Type B pancreatic cell (in vitro differentiated cells): Measurements from ENCODE around the gene ATCAY. TPM values are rescaled to one million over a fixed set of nuclear protein-coding genes. Genes with fewer than 3 reads are reported as not detected.
"Not testable (repeated sequence)": the region's sequence is repeated elsewhere in the genome, so short reads cannot be mapped to it uniquely, and the experiment has no call there.

Experiments used
- DNase-seq: peaks from one replicate; pipeline ENCODE4 v3.0.0; 2021; ENCODE audit warnings: mixed read lengths; ENCODE audit not compliant: unreplicated experiment; ENCODE audit errors: extremely low spot score
- H3K27ac Mint-ChIP-seq: 2 replicates; pipeline ENCODE4 v1.8.0; 2021; ENCODE audit warnings: mild to moderate bottlenecking, mixed read lengths
- H3K27me3 Mint-ChIP-seq: 2 replicates; pipeline ENCODE4 v1.8.0; 2021; ENCODE audit warnings: mixed read lengths
- H3K36me3 Mint-ChIP-seq: 2 replicates; pipeline ENCODE4 v1.8.0; 2021; ENCODE audit warnings: mixed read lengths
- H3K4me1 Mint-ChIP-seq: one replicate; pipeline ENCODE4 v1.8.0; 2021; ENCODE audit warnings: mixed read lengths; ENCODE audit not compliant: unreplicated experiment
- H3K4me3 Mint-ChIP-seq: 2 replicates; pipeline ENCODE4 v1.8.0; 2021; ENCODE audit warnings: mild to moderate bottlenecking, mixed read lengths
- H3K9me3 Mint-ChIP-seq: 2 replicates; pipeline ENCODE4 v1.8.0; 2021; ENCODE audit warnings: mixed read lengths
- CTCF ChIP-seq: fragments of 200-600 bp; sonication (generic); conservative IDR thresholded peaks from 2 replicates; pipeline ENCODE4 v1.5.0; 2021; ENCODE audit warnings: antibody characterized with exemption, mild to moderate bottlenecking
- total RNA-seq: library from RNA; stranded (reverse); gene quantifications from 2 replicates; pipeline ENCODE4 v1.2.1, GENCODE V29; 2021; ENCODE audit warnings: low replicate concordance

ATCAY gene
- total RNA-seq, 1 donor from 2014 or later: 3.3 TPM

GRCh38 chr19:3959766-3960131 is 79.3 kb downstream of the ATCAY start:
- Mint-ChIP-seq H3K4me3 (no peak overlapping the region), H3K9me3 (no peaks in the 10 kb centered on the region), H3K4me1 (no peaks in the 10 kb centered on the region), H3K27me3 (no peaks in the 10 kb centered on the region), H3K36me3 (no peaks in the 10 kb centered on the region), H3K27ac (no peak overlapping the region)
- DNase-seq: no peak
- no peak for TF ChIP-seq CTCF

DNA sequence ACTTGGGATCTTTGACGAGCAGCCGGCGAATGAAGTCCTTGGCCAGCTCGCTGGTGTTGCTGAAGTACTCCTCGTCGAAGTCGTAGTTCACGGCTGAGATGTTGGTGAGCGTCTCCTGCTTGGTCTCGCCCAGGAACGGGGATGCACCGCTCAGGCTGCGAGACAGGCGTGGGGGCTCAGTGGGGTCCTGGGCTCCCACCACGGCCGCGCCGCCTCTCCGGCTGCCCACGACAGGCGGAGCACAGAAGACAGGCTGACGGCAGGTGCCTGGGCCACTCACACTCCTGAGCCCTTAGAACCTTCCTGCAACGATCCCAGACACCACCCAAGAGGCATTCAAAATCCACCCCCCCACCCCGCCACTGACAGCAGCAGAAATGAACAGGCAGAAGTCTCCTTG is 80.5 kb downstream of the ATCAY start:
- H3K36me3 Mint-ChIP-seq: no peaks in the 10 kb centered on the region
- TF ChIP-seq CTCF: no peak
- no peak overlapping the region for H3K27ac Mint-ChIP-seq
- no peak overlapping the region for H3K4me3 Mint-ChIP-seq
- no peaks in the 10 kb centered on the region for H3K9me3 Mint-ChIP-seq
- no peaks in the 10 kb centered on the region for H3K27me3 Mint-ChIP-seq
- no peaks in the 10 kb centered on the region for H3K4me1 Mint-ChIP-seq
- DNase-seq: no peak

DNA sequence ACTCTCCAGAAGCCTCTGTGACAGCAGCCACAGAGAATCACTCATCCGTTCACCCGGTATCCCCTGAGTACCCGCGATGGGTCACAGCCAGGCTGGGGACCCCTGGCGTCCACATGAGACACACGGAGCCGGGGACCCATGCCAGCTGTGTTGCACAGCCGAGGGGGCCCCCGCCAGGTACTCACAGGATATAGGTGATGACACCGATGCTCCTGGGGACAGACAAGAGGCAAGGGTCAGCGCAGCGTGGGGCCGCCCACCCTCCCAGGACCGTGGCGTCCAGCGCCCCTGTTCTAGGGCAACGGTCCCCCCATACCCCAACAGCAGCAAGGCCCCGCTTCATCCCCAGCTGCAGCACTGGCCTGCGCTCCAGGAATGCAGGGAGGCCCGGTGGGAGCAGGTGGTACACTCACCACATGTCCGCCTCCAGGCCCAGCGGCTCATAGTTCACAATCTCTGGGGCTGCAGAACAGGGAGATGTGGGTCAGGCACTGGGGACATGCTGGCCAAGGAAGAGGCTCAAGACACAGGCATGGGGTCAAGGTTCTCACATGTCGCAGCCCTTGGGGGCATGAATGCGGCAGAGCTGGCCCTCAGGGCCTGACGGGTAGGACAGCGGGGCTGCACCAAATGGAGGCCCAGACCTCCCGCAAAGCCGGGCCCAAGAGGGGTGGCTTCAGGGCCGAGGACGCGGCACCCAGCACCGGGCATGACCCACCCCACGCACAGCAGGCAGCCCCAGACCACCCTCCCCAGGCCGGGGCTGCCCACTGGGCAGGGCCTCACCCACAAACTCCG is 83.2 kb downstream of the ATCAY start:
- Mint-ChIP-seq H3K27ac (no peak overlapping the region), H3K36me3 (peaks cover 8% of the 10 kb centered on the region), H3K27me3 (no peaks in the 10 kb centered on the region), H3K9me3 (no peaks in the 10 kb centered on the region), H3K4me3 (no peak overlapping the region), H3K4me1 (peaks cover 5% of the 10 kb centered on the region)
- no peak for TF ChIP-seq CTCF
- DNase-seq: no peak

DNA sequence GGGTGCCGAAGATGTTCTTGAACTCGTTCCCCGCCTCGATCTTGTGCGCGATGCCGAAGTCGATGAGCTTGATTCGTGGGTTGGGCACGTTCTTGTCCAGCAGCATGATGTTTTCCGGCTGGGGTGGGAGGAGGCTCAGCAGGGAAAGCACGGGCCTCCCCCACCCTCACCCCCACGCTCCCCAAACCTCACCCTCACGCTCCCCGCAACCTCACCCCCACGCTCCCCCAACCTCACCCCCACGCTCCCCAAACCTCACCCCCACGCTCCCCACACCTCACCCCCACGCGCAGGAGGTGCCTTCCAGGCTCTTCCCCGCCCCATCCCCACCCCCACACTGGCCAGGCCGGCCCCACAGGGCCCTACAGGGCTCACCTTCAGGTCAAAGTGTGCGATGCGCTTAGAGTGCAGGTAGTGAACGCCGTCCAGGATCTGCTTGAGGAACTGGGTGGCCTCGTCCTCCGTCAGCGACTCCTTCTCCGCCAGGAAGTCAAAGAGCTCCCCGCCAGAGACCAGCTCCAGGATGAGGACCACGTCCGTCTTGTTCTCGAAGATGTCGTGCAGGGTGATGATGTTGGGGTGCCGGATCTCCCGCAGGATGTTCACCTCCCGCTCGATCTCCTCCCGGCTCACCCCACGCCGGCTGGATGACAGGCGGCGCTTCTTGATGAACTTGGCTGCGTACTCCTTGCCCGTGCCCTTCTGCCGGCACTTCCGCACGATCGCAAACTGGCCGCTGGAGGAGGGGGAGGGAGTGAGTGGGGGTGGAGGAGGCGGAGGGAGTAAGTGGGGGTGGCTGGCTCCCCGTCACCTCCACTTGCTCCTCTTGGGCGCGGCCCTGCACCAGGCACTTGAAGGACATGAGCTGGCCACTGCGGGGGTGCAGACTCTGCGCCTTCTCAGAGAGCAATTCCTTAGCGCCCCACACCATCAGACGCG is 84.0 kb downstream of the ATCAY start:
- Mint-ChIP-seq H3K4me3 (no peak overlapping the region), H3K4me1 (peaks cover 13% of the 10 kb centered on the region), H3K27ac (no peak overlapping the region), H3K9me3 (no peaks in the 10 kb centered on the region), H3K27me3 (no peaks in the 10 kb centered on the region), H3K36me3 (peaks cover 13% of the 10 kb centered on the region)
- TF ChIP-seq CTCF: no peak
- no peak for DNase-seq

- H3K4me3 Mint-ChIP-seq: no peak overlapping the region
- peaks cover 25% of the 10 kb centered on the region for H3K4me1 Mint-ChIP-seq
- no peaks in the 10 kb centered on the region for H3K9me3 Mint-ChIP-seq
- peak overlapping the region; percentile 82 for H3K27ac Mint-ChIP-seq
- TF ChIP-seq CTCF: no peak
- H3K27me3 Mint-ChIP-seq: no peaks in the 10 kb centered on the region
- no peak for DNase-seq
- peaks cover 14% of the 10 kb centered on the region for H3K36me3 Mint-ChIP-seq
Observed at GRCh38 chr19:3966051-3967017, 85.8 kb downstream of the ATCAY start.

DNA sequence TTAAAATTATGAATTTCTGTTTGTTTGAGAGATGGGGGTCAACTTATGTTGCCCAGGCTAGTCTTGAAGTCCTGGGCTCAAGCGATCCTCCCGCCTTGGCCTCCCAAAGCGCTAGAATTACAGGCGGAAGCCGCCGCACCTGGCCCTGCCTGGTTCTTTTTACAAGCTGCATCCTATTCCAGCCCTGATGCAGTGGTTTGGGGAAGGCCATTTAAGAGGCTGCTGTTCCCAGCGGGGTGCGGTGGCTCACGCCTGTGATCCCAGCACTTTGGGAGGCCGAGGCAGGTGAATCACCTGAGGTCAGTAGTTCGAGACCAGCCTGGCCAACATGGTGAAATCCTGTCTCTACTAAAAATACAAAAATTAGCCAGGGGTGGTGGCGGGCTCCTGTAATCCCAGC is 87.5 kb downstream of the ATCAY start:
- not testable (repeated sequence) for H3K9me3 Mint-ChIP-seq, DNase-seq, H3K27me3 Mint-ChIP-seq
- peak overlapping the region; percentile 94 for H3K27ac Mint-ChIP-seq
- peaks cover 27% of the 10 kb centered on the region for H3K4me1 Mint-ChIP-seq
- peaks cover 14% of the 10 kb centered on the region for H3K36me3 Mint-ChIP-seq
- H3K4me3 Mint-ChIP-seq: peak overlapping the region; percentile 90
